ENCODE measurements around the gene THBS2. TPM values are rescaled to one million over a fixed set of nuclear protein-coding genes. Genes with fewer than 3 reads are reported as not detected.
"Not testable (repeated sequence)": the region's sequence is repeated elsewhere in the genome, so short reads cannot be mapped to it uniquely, and the experiment has no call there.

THBS2 gene
- total RNA-seq, 1 donor from 2014 or later: 0.13 TPM

- Histone ChIP-seq H3K27me3 (no peaks in the 10 kb centered on the region), H3K27ac (no peak overlapping the region), H3F3A (ENCODE audit: low read depth) (no peaks in the 10 kb centered on the region), H3K4me1 (peaks cover 5% of the 10 kb centered on the region), H3K79me2 (ENCODE audit: low read depth) (no peaks in the 10 kb centered on the region), H3K36me3 (no peaks in the 10 kb centered on the region), H4K20me1 (ENCODE audit: low read depth) (no peaks in the 10 kb centered on the region), H3K4me2 (no peak overlapping the region), H3K9ac (no peak overlapping the region), H2AFZ (replicated peaks) (no peak overlapping the region), H3K9me3 (ENCODE audit: low read depth) (no peaks in the 10 kb centered on the region), H3K4me3 (no peak overlapping the region)
- no peak for DNase-seq (ENCODE audit: low spot score)
- peaks cover 16% of the 10 kb centered on the region for H3K9me3 Mint-ChIP-seq
- no peak overlapping the region for H3K27ac Mint-ChIP-seq
- peaks cover 21% of the 10 kb centered on the region for H3K4me1 Mint-ChIP-seq
- TF ChIP-seq EZH2phosphoT487 (IDR thresholded peaks at IDR 0.05) (no peak), CTCF (IDR thresholded peaks at IDR 0.05) (no peak), EZH2 (IDR thresholded peaks at IDR 0.05) (no peak)
- H3K4me3 Mint-ChIP-seq: no peak overlapping the region
- no peaks in the 10 kb centered on the region for H3K36me3 Mint-ChIP-seq
- H3K27me3 Mint-ChIP-seq (ENCODE audit: insufficient read depth, low read depth): peaks cover 8% of the 10 kb centered on the region
Observed at GRCh38 chr6:169185011-169185521, 68.6 kb downstream of the THBS2 start.

- Histone ChIP-seq H3K36me3 (no peaks in the 10 kb centered on the region), H3K4me3 (no peak overlapping the region), H3K4me1 (no peaks in the 10 kb centered on the region), H3K27ac (no peak overlapping the region), H3K9ac (no peak overlapping the region), H3K9me3 (ENCODE audit: low read depth) (no peaks in the 10 kb centered on the region), H3K79me2 (ENCODE audit: low read depth) (no peaks in the 10 kb centered on the region), H3F3A (ENCODE audit: low read depth) (no peaks in the 10 kb centered on the region), H3K4me2 (no peak overlapping the region), H3K27me3 (no peaks in the 10 kb centered on the region), H2AFZ (replicated peaks) (no peak overlapping the region), H4K20me1 (ENCODE audit: low read depth) (no peaks in the 10 kb centered on the region)
- no peak overlapping the region for H3K27ac Mint-ChIP-seq
- DNase-seq (ENCODE audit: low spot score): no peak
- peaks cover 8% of the 10 kb centered on the region for H3K27me3 Mint-ChIP-seq (ENCODE audit: insufficient read depth, low read depth)
- H3K4me1 Mint-ChIP-seq: peaks cover 14% of the 10 kb centered on the region
- no peak for TF ChIP-seq EZH2 (IDR thresholded peaks at IDR 0.05)
- TF ChIP-seq CTCF (IDR thresholded peaks at IDR 0.05): no peak
- TF ChIP-seq EZH2phosphoT487 (IDR thresholded peaks at IDR 0.05): no peak
- no peaks in the 10 kb centered on the region for H3K36me3 Mint-ChIP-seq
- peaks cover 18% of the 10 kb centered on the region for H3K9me3 Mint-ChIP-seq
- H3K4me3 Mint-ChIP-seq: no peak overlapping the region
Observed at GRCh38 chr6:169184419-169184818, 69.2 kb downstream of the THBS2 start.

- Mint-ChIP-seq H3K9me3 (peaks cover 19% of the 10 kb centered on the region), H3K27ac (no peak overlapping the region), H3K27me3 (ENCODE audit: insufficient read depth, low read depth) (peaks cover 8% of the 10 kb centered on the region), H3K36me3 (no peaks in the 10 kb centered on the region), H3K4me1 (peaks cover 10% of the 10 kb centered on the region), H3K4me3 (no peak overlapping the region)
- no peak for DNase-seq (ENCODE audit: low spot score)
- Histone ChIP-seq H3F3A (ENCODE audit: low read depth) (no peaks in the 10 kb centered on the region), H3K4me3 (no peak overlapping the region), H3K4me2 (no peak overlapping the region), H4K20me1 (ENCODE audit: low read depth) (no peaks in the 10 kb centered on the region), H3K27me3 (no peaks in the 10 kb centered on the region), H3K36me3 (no peaks in the 10 kb centered on the region), H3K4me1 (no peaks in the 10 kb centered on the region), H3K79me2 (ENCODE audit: low read depth) (no peaks in the 10 kb centered on the region), H3K27ac (no peak overlapping the region), H3K9me3 (ENCODE audit: low read depth) (no peaks in the 10 kb centered on the region), H2AFZ (replicated peaks) (no peak overlapping the region), H3K9ac (no peak overlapping the region)
- no peak for TF ChIP-seq EZH2phosphoT487 (IDR thresholded peaks at IDR 0.05)
- TF ChIP-seq EZH2 (IDR thresholded peaks at IDR 0.05): no peak
- no peak for TF ChIP-seq CTCF (IDR thresholded peaks at IDR 0.05)
Observed at GRCh38 chr6:169183233-169183632, 70.4 kb downstream of the THBS2 start.

GRCh38 chr6:169179831-169180230 is 73.8 kb downstream of the THBS2 start:
- H3K27me3 Mint-ChIP-seq (ENCODE audit: insufficient read depth, low read depth); H3K27ac ChIP-seq; H3K4me3 Mint-ChIP-seq; H3K9ac ChIP-seq; H3K4me2 ChIP-seq; H3K36me3 ChIP-seq; H2AFZ ChIP-seq (replicated peaks); H3K9me3 ChIP-seq (ENCODE audit: low read depth); H3K79me2 ChIP-seq (ENCODE audit: low read depth); H3K36me3 Mint-ChIP-seq; H3K4me3 ChIP-seq; H3F3A ChIP-seq (ENCODE audit: low read depth); H3K27me3 ChIP-seq; H3K4me1 ChIP-seq; DNase-seq (ENCODE audit: low spot score); H4K20me1 ChIP-seq (ENCODE audit: low read depth); H3K27ac Mint-ChIP-seq: not testable (repeated sequence)
- peaks cover 19% of the 10 kb centered on the region for H3K9me3 Mint-ChIP-seq
- peaks cover 24% of the 10 kb centered on the region for H3K4me1 Mint-ChIP-seq
